Middle frontal gyrus (tissue), 1 donor: ENCODE measurements around the gene CDK5RAP3.

Source experiments
- DNase-seq: peaks from one replicate; pipeline ENCODE4 v3.0.0-alpha.2; 2015; ENCODE audit warnings: low spot score; ENCODE audit errors: extremely low spot score

CDK5RAP3 gene

GRCh38 chr17:48023400-48024148 lies 52.7 kb downstream of the CDK5RAP3 start:
- peak; percentile 68 for DNase-seq

GRCh38 chr17:48024149-48025039 lies 53.5 kb downstream of the CDK5RAP3 start:
- no peak for DNase-seq

- DNase-seq = peak; percentile 93
Measured at GRCh38 chr17:48025040-48025903, 54.4 kb downstream of the CDK5RAP3 start.

- DNase-seq = no peak
Measured at GRCh38 chr17:48025904-48026501, 55.1 kb downstream of the CDK5RAP3 start.

GRCh38 chr17:48026502-48027321 lies 55.8 kb downstream of the CDK5RAP3 start:
- DNase-seq = peak; percentile 74

- no peak for DNase-seq
Measured at GRCh38 chr17:48027322-48027981, 56.5 kb downstream of the CDK5RAP3 start.

- DNase-seq = no peak
Measured at GRCh38 chr17:48028736-48029135, 57.8 kb downstream of the CDK5RAP3 start.

- no peak for DNase-seq
Measured at GRCh38 chr17:48030531-48030930, 59.6 kb downstream of the CDK5RAP3 start.
